GM12801 (cell line): ENCODE data around the gene POLA2.

Source experiments
- CTCF ChIP-seq: IDR thresholded peaks from one replicate; pipeline ENCODE4 v1.5.1; 2011; ENCODE audit warnings: control low read depth; ENCODE audit not compliant: insufficient read length; ENCODE audit errors: extremely low read depth

The POLA2 gene

GRCh38 chr11:65261591-65262380 lies at the start of gene POLA2:
POLA2 (plus strand) TSS chr11:65261962; CDS start chr11:65262293, 331 bp downstream.
- no peak for TF ChIP-seq CTCF

GRCh38 chr11:65212226-65212801 lies 49.4 kb upstream of the POLA2 start:
- TF ChIP-seq CTCF = no peak

DNA sequence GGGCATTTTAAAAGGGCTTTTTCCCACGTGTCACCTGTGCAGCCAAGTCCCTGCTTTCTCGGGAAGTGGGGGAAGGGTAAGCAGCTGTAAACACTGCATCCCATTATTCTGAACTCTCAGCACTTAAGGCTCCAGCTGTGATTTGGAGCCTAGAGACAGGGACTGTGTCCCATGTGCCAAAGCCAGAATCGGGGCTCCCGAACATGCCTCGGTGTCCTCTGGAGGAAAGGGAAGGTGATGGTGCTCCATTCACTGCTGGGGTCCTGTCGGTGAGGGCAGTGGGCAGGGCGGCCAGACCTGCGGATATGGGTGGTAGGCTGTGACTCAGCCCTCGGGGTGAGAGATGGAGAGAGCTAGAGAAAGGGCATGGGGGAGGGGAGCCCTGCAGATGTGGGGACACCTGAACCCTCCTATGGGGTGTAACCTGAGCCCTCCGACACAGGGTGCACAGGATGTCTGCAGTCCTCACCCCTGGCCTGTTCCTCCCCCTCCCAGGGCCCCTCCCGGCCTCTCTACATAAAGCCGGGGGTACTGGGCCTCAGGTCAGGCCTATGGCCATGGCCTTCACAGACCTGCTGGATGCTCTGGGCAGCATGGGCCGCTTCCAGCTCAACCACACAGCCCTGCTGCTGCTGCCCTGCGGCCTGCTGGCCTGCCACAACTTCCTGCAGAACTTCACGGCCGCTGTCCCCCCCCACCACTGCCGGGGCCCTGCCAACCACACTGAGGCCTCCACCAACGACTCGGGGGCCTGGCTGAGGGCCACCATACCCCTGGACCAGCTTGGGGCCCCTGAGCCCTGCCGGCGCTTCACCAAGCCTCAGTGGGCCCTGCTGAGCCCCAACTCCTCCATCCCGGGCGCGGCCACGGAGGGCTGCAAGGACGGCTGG lies 48.2 kb upstream of the POLA2 start:
- no peak for TF ChIP-seq CTCF

DNA sequence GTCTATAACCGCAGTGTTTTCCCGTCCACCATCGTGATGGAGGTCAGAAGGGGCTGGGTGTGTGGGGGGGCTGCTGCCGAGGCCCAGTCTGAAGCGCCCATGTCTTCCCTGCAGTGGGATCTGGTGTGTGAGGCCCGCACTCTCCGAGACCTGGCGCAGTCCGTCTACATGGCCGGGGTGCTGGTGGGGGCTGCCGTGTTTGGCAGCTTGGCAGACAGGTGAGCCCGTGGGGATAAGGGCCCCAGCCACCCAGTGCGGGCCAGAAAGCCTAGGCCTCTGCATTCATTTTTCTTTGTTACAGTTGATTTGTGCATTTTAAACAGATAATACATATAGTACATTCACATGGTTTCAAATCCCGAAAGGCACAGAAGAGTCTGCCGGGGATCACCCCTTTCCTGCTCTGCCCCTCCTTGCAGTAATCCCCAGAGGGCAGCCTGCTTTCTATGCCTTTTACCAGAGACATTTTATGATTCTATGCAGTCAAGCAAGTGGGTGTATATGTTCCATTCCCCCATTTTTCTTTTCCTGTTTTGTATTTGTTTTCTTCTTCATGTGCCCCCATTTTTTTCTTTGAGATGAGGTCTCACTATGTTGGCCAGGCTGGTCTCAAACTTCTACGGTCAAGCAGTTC lies 47.4 kb upstream of the POLA2 start:
- no peak for TF ChIP-seq CTCF

GRCh38 chr11:65215441-65216076 lies 46.2 kb upstream of the POLA2 start:
- TF ChIP-seq CTCF = no peak

- TF ChIP-seq CTCF = no peak
Measured at GRCh38 chr11:65216830-65217229, 44.9 kb upstream of the POLA2 start.
